Liver (tissue), 9 donors: ENCODE measurements around the gene ALG12. TPM values are rescaled to one million over a fixed set of nuclear protein-coding genes. Genes with fewer than 3 reads are reported as not detected.

Experiments used
- DNase-seq: peaks from one replicate; pipeline ENCODE4 v3.0.0-alpha.2; 2017; ENCODE audit warnings: low spot score
- H3K27ac ChIP-seq, 2 donors: one replicate each; pipeline ENCODE4 v1.7.0; 2013; ENCODE audit warnings: inconsistent platforms in 2 of 2, low read length in 2 of 2, control low read depth in 1 of 2, low read depth in 1 of 2, mild to moderate bottlenecking in 1 of 2
- H3K27me3 ChIP-seq, 4 donors: one replicate each; pipeline versions ENCODE4 v1.6.1 to v1.7.0; 2013; ENCODE audit warnings: low read length in 3 of 4, inconsistent platforms in 1 of 4, mild to moderate bottlenecking in 1 of 4, moderate library complexity in 1 of 4; ENCODE audit not compliant: control insufficient read depth in 4 of 4, insufficient read depth in 4 of 4
- H3K36me3 ChIP-seq, 4 donors: one replicate each; pipeline versions ENCODE4 v1.6.1 to v1.7.0; 2013; ENCODE audit warnings: low read length in 3 of 4, mild to moderate bottlenecking in 3 of 4, low read depth in 1 of 4, moderate library complexity in 1 of 4; ENCODE audit not compliant: control insufficient read depth in 4 of 4, insufficient read depth in 3 of 4
- H3K4me1 ChIP-seq, 4 donors: one replicate each; pipeline versions ENCODE4 v1.6.1 to v1.7.0; 2013; ENCODE audit warnings: low read length in 3 of 4, mild to moderate bottlenecking in 3 of 4, moderate library complexity in 1 of 4; ENCODE audit not compliant: control insufficient read depth in 4 of 4, insufficient read depth in 4 of 4
- H3K4me3 ChIP-seq, 3 donors: one replicate each; pipeline versions ENCODE4 v1.6.1 to v1.7.0; 2013; ENCODE audit warnings: low read length in 3 of 3, control low read depth in 1 of 3, low read depth in 1 of 3, mild to moderate bottlenecking in 1 of 3
- H3K9ac ChIP-seq, 2 donors: one replicate each; pipeline ENCODE4 v1.7.0; 2013; ENCODE audit warnings: low read length in 2 of 2, mild to moderate bottlenecking in 2 of 2, moderate library complexity in 2 of 2, control low read depth in 1 of 2, low read depth in 1 of 2
- H3K9me3 ChIP-seq, 4 donors: one replicate each; pipeline versions ENCODE4 v1.6.1 to v1.7.0; 2013; ENCODE audit warnings: low read length in 3 of 4; ENCODE audit not compliant: control insufficient read depth in 4 of 4
- EGR1 ChIP-seq, 2 donors: IDR thresholded peaks; 2 replicates each; pipeline ENCODE4 v1.6.1; 2016 to 2018; ENCODE audit warnings: antibody characterized with exemption in 2 of 2, low read depth in 2 of 2
- FOXA1 ChIP-seq: IDR thresholded peaks from 2 replicates; pipeline ENCODE4 v1.6.1; 2016; ENCODE audit warnings: antibody characterized with exemption
- FOXA2 ChIP-seq: IDR thresholded peaks from 2 replicates; pipeline ENCODE4 v1.6.1; 2016; ENCODE audit warnings: antibody characterized with exemption
- GABPA ChIP-seq, 2 donors: IDR thresholded peaks in 1 of 2; conservative IDR thresholded peaks in 1 of 2; 2 replicates each; pipeline ENCODE4 v1.6.1; 2016; ENCODE audit warnings: antibody characterized with exemption in 2 of 2, mild to moderate bottlenecking in 1 of 2, moderate library complexity in 1 of 2
- HNF4A ChIP-seq, 2 donors: conservative IDR thresholded peaks; 2 replicates each; pipeline ENCODE4 v1.6.1; 2016; ENCODE audit warnings: antibody characterized with exemption in 2 of 2, mild to moderate bottlenecking in 2 of 2
- HNF4G ChIP-seq: IDR thresholded peaks from 2 replicates; pipeline ENCODE4 v1.6.1; 2016; ENCODE audit warnings: antibody characterized with exemption
- JUND ChIP-seq, 2 donors: IDR thresholded peaks; 2 replicates each; pipeline ENCODE4 v1.6.1; 2016; ENCODE audit warnings: antibody characterized with exemption in 2 of 2
- NR2F2 ChIP-seq: IDR thresholded peaks from 2 replicates; pipeline ENCODE4 v1.6.1; 2016; ENCODE audit warnings: antibody characterized with exemption
- RAD21 ChIP-seq, 2 donors: IDR thresholded peaks; 2 replicates each; pipeline ENCODE4 v1.6.1; 2016; ENCODE audit warnings: antibody characterized with exemption in 2 of 2, mild to moderate bottlenecking in 2 of 2
- RXRA ChIP-seq, 2 donors: IDR thresholded peaks; 2 replicates each; pipeline ENCODE4 v1.6.1; 2017 to 2018; ENCODE audit warnings: antibody characterized with exemption in 2 of 2, mild to moderate bottlenecking in 1 of 2
- SP1 ChIP-seq: IDR thresholded peaks from 2 replicates; pipeline ENCODE4 v1.6.1; 2018; ENCODE audit warnings: antibody characterized with exemption, mild to moderate bottlenecking
- TAF1 ChIP-seq: conservative IDR thresholded peaks from 2 replicates; pipeline ENCODE4 v1.6.1; 2016; ENCODE audit warnings: antibody characterized with exemption, mild to moderate bottlenecking
- YY1 ChIP-seq: IDR thresholded peaks from 2 replicates; pipeline ENCODE4 v1.6.1; 2016; ENCODE audit warnings: antibody characterized with exemption, mild to moderate bottlenecking
- WGBS: extraction: QIAGEN DNeasy Blood & Tissue Kit; methylation state at CpG from one replicate; pipeline ENCODE4 v1.1.7; 2013; 5-methylcytosine and 5-hydroxymethylcytosine counted together
- polyA plus RNA-seq, 2 donors: library from polyadenylated mRNA; stranded (reverse) in 1 of 2; unstranded in 1 of 2; fragments of 200-250 nt in 1 of 2; fragments of >200 nt in 1 of 2; fragmentation: Nextera tagmentation in 1 of 2; extraction: Ambion mirVana in 1 of 2; gene quantifications; one replicate each; pipeline versions ENCODE4 v1.2.1 to v1.2.3, GENCODE V29; 2013 to 2015
- total RNA-seq, 2 donors: library from RNA; depleted of rRNA; stranded (reverse); fragments of >200 nt; gene quantifications; one replicate each; pipeline ENCODE4 v1.2.3, GENCODE V29; 2014
- TF ChIP-seq, protein P1 (sequence below): IDR thresholded peaks from 2 replicates; pipeline ENCODE4 v1.6.1; 2016; ENCODE audit warnings: antibody characterized with exemption, mild to moderate bottlenecking
- TF ChIP-seq, protein P2 (sequence below): IDR thresholded peaks from 2 replicates; pipeline ENCODE4 v1.6.1; 2016; ENCODE audit warnings: antibody characterized with exemption
- TF ChIP-seq, protein P3 (sequence below): IDR thresholded peaks from 2 replicates; pipeline ENCODE4 v1.6.1; 2016; ENCODE audit warnings: antibody characterized with exemption
- TF ChIP-seq, protein P4 (sequence below): fragments of 150-350 bp; IDR thresholded peaks from 2 replicates; pipeline ENCODE4 v1.5.1; 2017; ENCODE audit warnings: improper control_type of control experiment, low read depth, low read length; ENCODE audit not compliant: missing input control
- TF ChIP-seq, protein P5 (sequence below): IDR thresholded peaks from 2 replicates; pipeline ENCODE4 v1.6.1; 2016; ENCODE audit warnings: antibody characterized with exemption
- donor health status: healthy.
- donor health status: healthy.
- donor health status: healthy.
- donor health status: healthy.
- donor health status: healthy.

ALG12 gene
- total and polyA plus RNA-seq, 4 donors, result 10.4 to 20.2 (median 14.0) TPM

DNA sequence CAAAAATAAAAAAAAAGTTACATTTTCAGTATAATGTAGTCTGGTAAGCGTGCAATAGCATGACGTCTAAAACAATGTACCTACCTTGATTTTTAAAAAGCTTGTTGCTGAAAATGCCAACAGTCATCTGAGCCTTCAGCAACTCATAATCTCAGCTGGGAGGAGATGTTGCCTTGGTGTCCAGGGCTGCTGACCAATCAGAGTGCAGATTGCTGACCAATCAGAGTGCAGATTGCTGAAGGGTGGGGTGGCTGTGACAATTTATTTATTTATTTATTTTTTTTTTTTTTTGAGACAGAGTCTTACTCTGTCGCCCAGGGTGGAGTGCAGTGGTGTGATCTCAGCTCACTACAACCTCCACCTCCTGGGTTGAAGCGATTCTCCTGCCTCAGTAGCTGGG, 46.8 kb downstream of the ALG12 start:
- Histone ChIP-seq H3K36me3 (no peaks in the 10 kb centered on the region), H3K27ac (no peak overlapping the region), H3K27me3 (no peaks in the 10 kb centered on the region), H3K4me3 (no peak overlapping the region), H3K9ac (no peak overlapping the region), H3K4me1 (peaks cover 0 to 3% (median 0%) of the 10 kb centered on the region in 4 donors), H3K9me3 (peaks cover 0 to 11% (median 2%) of the 10 kb centered on the region in 4 donors)
- TF ChIP-seq GABPA (IDR thresholded peaks at IDR 0.05 in 1 of 2, conservative IDR thresholded peaks at IDR 0.05 in 1 of 2) (no peak), NR2F2 (no peak), JUND (IDR thresholded peaks at IDR 0.05) (no peak), RAD21 (IDR thresholded peaks at IDR 0.05) (no peak), TAF1 (no peak), SP1 (no peak), HNF4A (conservative IDR thresholded peaks at IDR 0.05) (no peak), FOXA2 (no peak)
- TF ChIP-seq, protein P1, sequence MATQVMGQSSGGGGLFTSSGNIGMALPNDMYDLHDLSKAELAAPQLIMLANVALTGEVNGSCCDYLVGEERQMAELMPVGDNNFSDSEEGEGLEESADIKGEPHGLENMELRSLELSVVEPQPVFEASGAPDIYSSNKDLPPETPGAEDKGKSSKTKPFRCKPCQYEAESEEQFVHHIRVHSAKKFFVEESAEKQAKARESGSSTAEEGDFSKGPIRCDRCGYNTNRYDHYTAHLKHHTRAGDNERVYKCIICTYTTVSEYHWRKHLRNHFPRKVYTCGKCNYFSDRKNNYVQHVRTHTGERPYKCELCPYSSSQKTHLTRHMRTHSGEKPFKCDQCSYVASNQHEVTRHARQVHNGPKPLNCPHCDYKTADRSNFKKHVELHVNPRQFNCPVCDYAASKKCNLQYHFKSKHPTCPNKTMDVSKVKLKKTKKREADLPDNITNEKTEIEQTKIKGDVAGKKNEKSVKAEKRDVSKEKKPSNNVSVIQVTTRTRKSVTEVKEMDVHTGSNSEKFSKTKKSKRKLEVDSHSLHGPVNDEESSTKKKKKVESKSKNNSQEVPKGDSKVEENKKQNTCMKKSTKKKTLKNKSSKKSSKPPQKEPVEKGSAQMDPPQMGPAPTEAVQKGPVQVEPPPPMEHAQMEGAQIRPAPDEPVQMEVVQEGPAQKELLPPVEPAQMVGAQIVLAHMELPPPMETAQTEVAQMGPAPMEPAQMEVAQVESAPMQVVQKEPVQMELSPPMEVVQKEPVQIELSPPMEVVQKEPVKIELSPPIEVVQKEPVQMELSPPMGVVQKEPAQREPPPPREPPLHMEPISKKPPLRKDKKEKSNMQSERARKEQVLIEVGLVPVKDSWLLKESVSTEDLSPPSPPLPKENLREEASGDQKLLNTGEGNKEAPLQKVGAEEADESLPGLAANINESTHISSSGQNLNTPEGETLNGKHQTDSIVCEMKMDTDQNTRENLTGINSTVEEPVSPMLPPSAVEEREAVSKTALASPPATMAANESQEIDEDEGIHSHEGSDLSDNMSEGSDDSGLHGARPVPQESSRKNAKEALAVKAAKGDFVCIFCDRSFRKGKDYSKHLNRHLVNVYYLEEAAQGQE, result no peak
- no peak for DNase-seq
- 96% methylated on average over 4 of the region's 4 CpGs for WGBS

DNA sequence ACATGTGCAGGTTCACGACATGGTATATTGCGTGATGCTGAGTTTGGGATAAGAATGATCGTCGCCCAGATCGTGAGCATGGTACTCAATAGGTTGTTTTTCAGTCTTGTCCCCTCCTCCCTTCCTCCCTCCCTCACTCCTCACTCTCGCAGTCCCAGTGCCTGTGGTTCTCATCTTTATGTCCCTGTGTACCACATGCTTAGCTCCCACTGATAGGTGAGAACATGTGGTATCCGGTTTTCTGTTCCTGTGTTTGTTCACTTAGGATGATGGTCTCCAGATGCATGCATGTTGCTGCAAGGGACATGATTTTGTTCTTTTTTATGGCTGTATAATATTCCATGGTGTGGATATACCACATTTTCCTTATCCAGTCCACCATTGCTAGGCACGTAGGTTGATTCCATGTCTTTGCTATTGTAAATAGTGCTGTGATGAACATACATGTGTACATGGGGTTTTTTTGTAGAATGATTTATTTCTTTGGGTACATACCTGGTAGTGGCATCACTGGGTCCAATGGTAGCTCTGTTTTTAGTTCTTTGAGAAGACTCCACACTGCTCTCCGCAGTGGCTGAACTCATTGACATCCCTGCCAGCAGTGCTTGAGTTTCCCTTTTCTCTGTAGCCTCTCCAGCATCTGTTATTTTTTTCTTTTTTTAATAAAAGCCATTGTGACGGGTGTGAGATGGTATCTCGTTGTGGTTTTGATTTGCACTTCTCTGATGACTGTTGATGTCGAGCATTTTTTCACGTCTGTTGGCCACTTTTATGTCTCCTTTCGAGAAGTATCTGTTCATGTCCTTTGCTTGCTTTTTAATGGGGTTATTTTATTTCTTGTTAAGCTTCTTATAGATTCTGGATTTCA, 48.2 kb downstream of the ALG12 start:
- Histone ChIP-seq H3K9me3 (peaks cover 0 to 11% (median 5%) of the 10 kb centered on the region in 4 donors), H3K9ac (no peak overlapping the region), H3K27ac (no peak overlapping the region), H3K4me3 (no peak overlapping the region), H3K36me3 (no peaks in the 10 kb centered on the region), H3K27me3 (no peaks in the 10 kb centered on the region), H3K4me1 (no peaks in the 10 kb centered on the region)
- no peak for DNase-seq
- WGBS, result 93% methylated on average over 14 of the region's 14 CpGs
- TF ChIP-seq RXRA (IDR thresholded peaks at IDR 0.05) (no peak), FOXA1 (no peak), NR2F2 (no peak), HNF4G (no peak), EGR1 (IDR thresholded peaks at IDR 0.05; ENCODE audit: low read depth in 2 of 2) (no peak), SP1 (no peak), GABPA (IDR thresholded peaks at IDR 0.05 in 1 of 2, conservative IDR thresholded peaks at IDR 0.05 in 1 of 2) (no peak), FOXA2 (no peak), JUND (IDR thresholded peaks at IDR 0.05) (no peak), TAF1 (no peak), HNF4A (conservative IDR thresholded peaks at IDR 0.05) (no peak), YY1 (no peak), RAD21 (IDR thresholded peaks at IDR 0.05) (no peak)
- TF ChIP-seq, protein P1, result no peak
- TF ChIP-seq, protein P2, sequence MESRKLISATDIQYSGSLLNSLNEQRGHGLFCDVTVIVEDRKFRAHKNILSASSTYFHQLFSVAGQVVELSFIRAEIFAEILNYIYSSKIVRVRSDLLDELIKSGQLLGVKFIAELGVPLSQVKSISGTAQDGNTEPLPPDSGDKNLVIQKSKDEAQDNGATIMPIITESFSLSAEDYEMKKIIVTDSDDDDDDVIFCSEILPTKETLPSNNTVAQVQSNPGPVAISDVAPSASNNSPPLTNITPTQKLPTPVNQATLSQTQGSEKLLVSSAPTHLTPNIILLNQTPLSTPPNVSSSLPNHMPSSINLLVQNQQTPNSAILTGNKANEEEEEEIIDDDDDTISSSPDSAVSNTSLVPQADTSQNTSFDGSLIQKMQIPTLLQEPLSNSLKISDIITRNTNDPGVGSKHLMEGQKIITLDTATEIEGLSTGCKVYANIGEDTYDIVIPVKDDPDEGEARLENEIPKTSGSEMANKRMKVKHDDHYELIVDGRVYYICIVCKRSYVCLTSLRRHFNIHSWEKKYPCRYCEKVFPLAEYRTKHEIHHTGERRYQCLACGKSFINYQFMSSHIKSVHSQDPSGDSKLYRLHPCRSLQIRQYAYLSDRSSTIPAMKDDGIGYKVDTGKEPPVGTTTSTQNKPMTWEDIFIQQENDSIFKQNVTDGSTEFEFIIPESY, result no peak
- TF ChIP-seq, protein P3, sequence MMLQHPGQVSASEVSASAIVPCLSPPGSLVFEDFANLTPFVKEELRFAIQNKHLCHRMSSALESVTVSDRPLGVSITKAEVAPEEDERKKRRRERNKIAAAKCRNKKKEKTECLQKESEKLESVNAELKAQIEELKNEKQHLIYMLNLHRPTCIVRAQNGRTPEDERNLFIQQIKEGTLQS, result no peak
- TF ChIP-seq, protein P4, sequence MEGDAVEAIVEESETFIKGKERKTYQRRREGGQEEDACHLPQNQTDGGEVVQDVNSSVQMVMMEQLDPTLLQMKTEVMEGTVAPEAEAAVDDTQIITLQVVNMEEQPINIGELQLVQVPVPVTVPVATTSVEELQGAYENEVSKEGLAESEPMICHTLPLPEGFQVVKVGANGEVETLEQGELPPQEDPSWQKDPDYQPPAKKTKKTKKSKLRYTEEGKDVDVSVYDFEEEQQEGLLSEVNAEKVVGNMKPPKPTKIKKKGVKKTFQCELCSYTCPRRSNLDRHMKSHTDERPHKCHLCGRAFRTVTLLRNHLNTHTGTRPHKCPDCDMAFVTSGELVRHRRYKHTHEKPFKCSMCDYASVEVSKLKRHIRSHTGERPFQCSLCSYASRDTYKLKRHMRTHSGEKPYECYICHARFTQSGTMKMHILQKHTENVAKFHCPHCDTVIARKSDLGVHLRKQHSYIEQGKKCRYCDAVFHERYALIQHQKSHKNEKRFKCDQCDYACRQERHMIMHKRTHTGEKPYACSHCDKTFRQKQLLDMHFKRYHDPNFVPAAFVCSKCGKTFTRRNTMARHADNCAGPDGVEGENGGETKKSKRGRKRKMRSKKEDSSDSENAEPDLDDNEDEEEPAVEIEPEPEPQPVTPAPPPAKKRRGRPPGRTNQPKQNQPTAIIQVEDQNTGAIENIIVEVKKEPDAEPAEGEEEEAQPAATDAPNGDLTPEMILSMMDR, result no peak
- TF ChIP-seq, protein P5, sequence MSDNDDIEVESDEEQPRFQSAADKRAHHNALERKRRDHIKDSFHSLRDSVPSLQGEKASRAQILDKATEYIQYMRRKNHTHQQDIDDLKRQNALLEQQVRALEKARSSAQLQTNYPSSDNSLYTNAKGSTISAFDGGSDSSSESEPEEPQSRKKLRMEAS, result no peak
